NCI-H526 treated with DMSO at 0.1 percent for 48 hours (cell line): ENCODE results near the gene TCEANC2.
"Not testable (repeated sequence)": the region's sequence is repeated elsewhere in the genome, so short reads cannot be mapped to it uniquely, and the experiment has no call there.

Experiments used
- DNase-seq: peaks from one replicate; lab custom pipeline; 2025; lab: John Stamatoyannopoulos, UW

TCEANC2 gene

GRCh38 chr1:54052934-54053744 is at the start of gene TCEANC2, which contains the start of gene TMEM59:
TSS of gene TCEANC2 (plus strand) at chr1:54053608. CDS start at chr1:54054423, 815 bp downstream.
TSS of gene TMEM59 (minus strand) at chr1:54053204. CDS start at chr1:54053188, 16 bp downstream.
- peak; percentile 98 for DNase-seq

- DNase-seq = not testable (repeated sequence)
Measured at GRCh38 chr1:54003750-54004480, 49.5 kb upstream of the TCEANC2 start.

GRCh38 chr1:54004481-54005049 is 48.8 kb upstream of the TCEANC2 start:
- DNase-seq = no peak

GRCh38 chr1:54006508-54006907 is 46.9 kb upstream of the TCEANC2 start:
- no peak for DNase-seq

- no peak for DNase-seq
Measured at GRCh38 chr1:54007613-54008012, 45.8 kb upstream of the TCEANC2 start.

- no peak for DNase-seq
Measured at GRCh38 chr1:54008876-54009275, 44.5 kb upstream of the TCEANC2 start.

- DNase-seq = no peak
Measured at GRCh38 chr1:54009406-54009805, 44.0 kb upstream of the TCEANC2 start.

GRCh38 chr1:54010415-54011117 is 42.8 kb upstream of the TCEANC2 start:
- DNase-seq = no peak

GRCh38 chr1:54011316-54012007 is 41.9 kb upstream of the TCEANC2 start:
- no peak for DNase-seq

GRCh38 chr1:54012008-54012325 is 41.4 kb upstream of the TCEANC2 start:
- no peak for DNase-seq

- no peak for DNase-seq
Measured at GRCh38 chr1:54012863-54013262, 40.5 kb upstream of the TCEANC2 start.

- DNase-seq = no peak
Measured at GRCh38 chr1:54013393-54014008, 39.9 kb upstream of the TCEANC2 start.

GRCh38 chr1:54014009-54014629 is 39.3 kb upstream of the TCEANC2 start:
- DNase-seq = no peak

- peak; percentile 12 for DNase-seq
Measured at GRCh38 chr1:54016343-54017282, 36.8 kb upstream of the TCEANC2 start.

GRCh38 chr1:54017979-54018378 is 35.4 kb upstream of the TCEANC2 start, which contains the start of gene LDLRAD1:
TSS of gene LDLRAD1 (minus strand) at chr1:54018186. CDS start at chr1:54018112, 74 bp downstream.
- DNase-seq = no peak

GRCh38 chr1:54018635-54019034 is 34.8 kb upstream of the TCEANC2 start:
- no peak for DNase-seq

- not testable (repeated sequence) for DNase-seq
Measured at GRCh38 chr1:54019562-54020176, 33.7 kb upstream of the TCEANC2 start.

GRCh38 chr1:54024358-54024757 is 29.1 kb upstream of the TCEANC2 start:
- no peak for DNase-seq

- not testable (repeated sequence) for DNase-seq
Measured at GRCh38 chr1:54024811-54025210, 28.6 kb upstream of the TCEANC2 start.
